GM18499 (cell line): Measurements from ENCODE around the gene MRGPRD.

ENCODE experiments used
- ATAC-seq: cut with Tn5 transposase; IDR thresholded peaks from one replicate; pipeline ENCODE4 v1.9.1; 2021; ENCODE audit warnings: moderate number of reproducible peaks; ENCODE audit not compliant: insufficient read depth, unreplicated experiment

The MRGPRD gene

GRCh38 chr11:68934666-68935065, 46.1 kb downstream of the MRGPRD start:
- ATAC-seq, result no peak

GRCh38 chr11:68934321-68934645, 46.5 kb downstream of the MRGPRD start:
- no peak for ATAC-seq

DNA sequence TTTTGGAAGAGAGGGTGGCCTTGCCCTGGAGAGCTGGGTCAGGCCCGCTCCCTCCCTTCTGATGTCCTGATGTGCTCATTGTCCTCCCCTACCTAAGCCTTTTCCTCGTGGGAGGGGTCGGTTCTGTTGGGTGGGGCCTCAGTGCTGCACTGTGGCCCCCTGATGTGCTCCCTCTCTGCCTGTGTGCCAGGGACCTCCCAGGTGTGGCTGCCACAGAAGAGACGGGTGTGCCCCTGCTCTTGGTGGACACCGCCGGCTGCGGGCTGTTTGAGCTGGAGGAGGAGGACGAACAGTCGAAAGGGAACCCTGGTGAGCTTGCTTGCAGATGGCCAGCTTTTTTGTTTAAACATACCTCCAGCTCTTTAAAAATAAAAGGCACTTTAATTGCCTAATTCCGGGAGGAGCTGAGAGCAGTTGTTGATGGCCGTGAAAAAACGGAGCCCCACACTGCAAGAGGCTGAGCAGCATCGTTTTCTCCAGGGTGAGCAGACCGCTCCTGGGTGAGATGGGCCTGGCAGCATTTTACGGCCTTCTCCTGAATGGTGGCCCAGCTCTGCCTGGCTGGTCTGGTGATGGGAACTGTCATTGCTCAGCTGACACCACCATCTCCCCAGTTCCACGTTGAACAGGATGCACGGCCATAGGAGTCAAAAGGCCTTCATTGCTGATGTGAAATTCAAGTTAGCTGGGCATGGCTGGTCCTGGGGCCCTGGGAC, 47.0 kb downstream of the MRGPRD start:
- ATAC-seq, result no peak

DNA sequence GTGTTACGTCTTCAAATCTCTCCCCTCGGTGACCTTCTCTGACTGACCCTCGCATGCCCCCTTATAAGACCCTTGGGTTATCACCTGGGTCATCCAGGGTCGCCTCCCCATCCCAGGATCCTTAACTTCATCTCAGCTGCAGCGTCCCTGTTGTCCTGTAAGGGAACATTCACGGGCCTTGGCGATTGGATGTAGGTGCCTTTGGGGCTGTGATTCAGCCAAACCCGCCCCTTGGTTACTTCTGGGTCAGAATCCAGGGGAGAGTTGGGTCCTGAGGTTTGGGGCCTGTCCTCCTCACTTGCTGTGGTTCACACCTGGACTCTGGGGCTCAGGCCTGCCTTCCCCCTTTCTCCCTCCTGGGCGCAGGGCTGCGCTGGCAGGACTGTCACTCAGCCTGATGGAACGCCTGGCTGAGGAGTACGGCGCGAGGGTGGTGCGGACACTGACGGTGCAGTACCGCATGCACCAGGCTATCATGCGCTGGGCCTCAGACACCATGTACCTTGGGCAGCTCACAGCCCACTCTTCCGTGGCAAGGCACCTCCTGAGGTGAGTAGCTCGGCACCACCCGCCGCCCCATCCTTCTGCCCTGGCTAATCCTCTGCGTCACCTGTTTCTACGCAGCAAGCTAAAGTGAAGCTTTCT, 47.7 kb downstream of the MRGPRD start:
- ATAC-seq, result no peak

DNA sequence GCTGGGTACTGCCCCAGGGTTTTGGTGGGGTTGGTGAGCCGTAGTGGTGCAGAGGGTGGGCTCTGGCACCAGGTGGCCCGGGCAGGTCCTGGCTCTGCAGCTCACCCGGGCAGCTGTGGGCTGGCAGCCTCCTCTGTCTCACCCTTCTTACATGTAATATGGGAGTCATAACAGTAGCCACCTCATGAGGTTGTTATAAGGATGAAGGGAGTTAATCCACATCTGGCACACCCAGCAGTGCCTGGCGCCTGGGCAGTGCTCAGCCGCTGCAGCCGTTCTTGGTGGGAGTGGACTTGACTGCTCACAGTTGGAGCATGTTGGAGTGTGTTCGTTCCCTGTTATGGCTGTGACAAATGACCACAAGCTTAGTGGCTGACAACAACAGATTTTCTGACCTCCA, 48.4 kb downstream of the MRGPRD start:
- no peak for ATAC-seq

GRCh38 chr11:68931911-68932310, 48.9 kb downstream of the MRGPRD start:
- no peak for ATAC-seq

DNA sequence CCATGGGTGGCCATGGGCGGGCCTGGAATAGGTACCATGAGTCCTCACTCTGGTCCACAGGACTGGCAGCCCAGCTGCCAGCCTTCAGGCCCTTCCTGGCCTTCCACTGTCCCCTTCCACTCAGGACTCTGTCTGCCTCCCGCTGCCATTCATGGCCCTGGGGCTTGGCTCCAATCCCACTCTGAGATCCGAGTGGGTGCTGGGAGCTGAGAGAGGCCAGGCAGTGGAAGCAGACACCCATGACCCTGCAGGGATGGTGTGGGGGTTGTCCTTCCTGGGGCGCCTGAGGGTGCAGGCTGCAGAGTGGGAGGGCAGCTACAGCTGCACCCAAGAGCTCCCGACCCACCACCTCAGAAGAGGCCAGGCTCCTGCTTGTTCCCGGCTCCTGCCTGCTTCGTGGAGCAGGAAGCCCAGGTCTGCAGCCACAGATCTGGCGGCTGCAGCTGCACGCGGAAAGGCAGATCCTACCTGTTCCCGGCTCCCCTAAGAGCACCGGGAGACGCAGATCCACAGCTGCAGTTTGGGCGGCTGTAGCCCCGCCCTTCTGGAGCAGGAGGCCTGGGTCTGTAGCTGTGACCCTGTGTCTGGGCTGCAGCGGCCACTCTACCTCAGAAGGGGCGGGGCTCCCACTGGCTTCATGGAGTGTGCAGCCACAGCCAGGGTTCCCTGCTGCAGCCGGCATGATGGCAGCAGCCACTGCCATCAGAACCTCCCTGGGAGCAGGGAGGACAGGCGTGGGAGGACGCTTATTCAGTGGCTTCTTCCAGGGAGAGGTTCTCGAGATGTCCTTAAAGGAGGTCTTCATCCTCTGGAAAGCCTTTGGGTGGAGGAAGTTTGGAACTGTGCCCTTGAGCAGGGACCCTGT, 49.6 kb downstream of the MRGPRD start:
- no peak for ATAC-seq
